Measurements from ENCODE around the gene IL2RA. TPM values are rescaled to one million over a fixed set of nuclear protein-coding genes. Genes with fewer than 3 reads are reported as not detected.

The IL2RA gene
- total and polyA plus RNA-seq, 9 donors = 0.07 to 5.2 (median 0.90) TPM; not detected in 2

DNA sequence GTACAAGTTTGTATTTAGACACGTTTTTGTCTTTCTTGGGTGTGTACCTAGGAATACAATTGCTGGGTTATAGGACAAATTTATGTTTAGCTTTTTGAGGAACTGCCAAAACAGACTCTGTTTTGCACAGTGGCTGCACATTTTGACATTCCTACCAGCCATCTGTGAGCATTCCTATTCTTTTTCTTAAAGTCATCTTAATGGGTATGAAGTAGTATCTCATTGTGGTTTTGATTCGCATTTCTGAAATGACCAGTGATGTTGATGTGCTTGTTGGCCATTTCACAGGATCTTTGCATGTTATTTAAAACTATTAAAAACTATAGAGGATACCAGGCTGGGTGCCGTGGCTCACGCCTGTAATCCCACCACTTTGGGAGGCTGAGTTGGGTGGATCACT, 52.2 kb downstream of the IL2RA start:
- no peaks in the 10 kb centered on the region for H3K27me3 ChIP-seq
- H3K9me3 ChIP-seq = no peaks in the 10 kb centered on the region
- intact Hi-C loops (cut with DNase I) = loop anchor here in 1 of 4 donors (10.0 kb wide), 1 partner anchor 55 kb away; no protein-coding TSS in a partner anchor
- no peak for TF ChIP-seq EP300 (IDR thresholded peaks at IDR 0.05)
- no peak for TF ChIP-seq CTCF (IDR thresholded peaks at IDR 0.05)
- no peak for TF ChIP-seq POLR2A (IDR thresholded peaks at IDR 0.05)
- no peak overlapping the region for H3K27ac ChIP-seq
- peaks cover 3% of the 10 kb centered on the region for H3K4me1 ChIP-seq (ENCODE audit: insufficient read depth)
- 83 to 92% (median 84%) methylated on average over 4 of the region's 4 CpGs for WGBS, 3 donors
- no peak for DNase-seq
- no peak overlapping the region for H3K4me3 ChIP-seq
- H3K36me3 ChIP-seq = no peaks in the 10 kb centered on the region

DNA sequence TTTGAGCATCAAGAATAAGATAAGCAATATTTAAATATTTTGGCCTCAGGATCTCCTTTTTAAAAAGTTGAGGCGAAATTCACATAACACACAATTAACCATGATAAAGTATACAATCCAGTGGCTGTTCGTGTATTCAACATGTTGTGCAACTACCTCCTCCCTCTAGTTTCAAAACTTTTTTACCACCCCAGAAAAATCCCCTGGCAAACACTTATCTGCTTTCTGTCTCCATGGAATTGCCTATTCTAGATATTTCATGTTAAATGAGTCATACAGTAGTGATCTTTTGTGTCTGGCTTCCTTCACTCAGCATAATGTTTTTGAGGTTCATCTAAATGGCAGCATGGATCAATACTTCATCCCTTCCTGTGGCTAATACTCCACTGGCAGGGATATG, 53.0 kb downstream of the IL2RA start:
- H3K27me3 ChIP-seq = no peaks in the 10 kb centered on the region
- no peak for DNase-seq
- H3K4me3 ChIP-seq = no peak overlapping the region
- H3K36me3 ChIP-seq = no peaks in the 10 kb centered on the region
- peaks cover 3% of the 10 kb centered on the region for H3K4me1 ChIP-seq (ENCODE audit: insufficient read depth)
- WGBS, 3 donors = 8 to 20% (median 20%) methylated on average over 2 of the region's 2 CpGs
- TF ChIP-seq CTCF (IDR thresholded peaks at IDR 0.05) = no peak
- no peak for TF ChIP-seq POLR2A (IDR thresholded peaks at IDR 0.05)
- TF ChIP-seq EP300 (IDR thresholded peaks at IDR 0.05) = no peak
- no peak overlapping the region for H3K27ac ChIP-seq
- intact Hi-C loops (cut with DNase I) = no loop called here
- H3K9me3 ChIP-seq = no peaks in the 10 kb centered on the region

DNA sequence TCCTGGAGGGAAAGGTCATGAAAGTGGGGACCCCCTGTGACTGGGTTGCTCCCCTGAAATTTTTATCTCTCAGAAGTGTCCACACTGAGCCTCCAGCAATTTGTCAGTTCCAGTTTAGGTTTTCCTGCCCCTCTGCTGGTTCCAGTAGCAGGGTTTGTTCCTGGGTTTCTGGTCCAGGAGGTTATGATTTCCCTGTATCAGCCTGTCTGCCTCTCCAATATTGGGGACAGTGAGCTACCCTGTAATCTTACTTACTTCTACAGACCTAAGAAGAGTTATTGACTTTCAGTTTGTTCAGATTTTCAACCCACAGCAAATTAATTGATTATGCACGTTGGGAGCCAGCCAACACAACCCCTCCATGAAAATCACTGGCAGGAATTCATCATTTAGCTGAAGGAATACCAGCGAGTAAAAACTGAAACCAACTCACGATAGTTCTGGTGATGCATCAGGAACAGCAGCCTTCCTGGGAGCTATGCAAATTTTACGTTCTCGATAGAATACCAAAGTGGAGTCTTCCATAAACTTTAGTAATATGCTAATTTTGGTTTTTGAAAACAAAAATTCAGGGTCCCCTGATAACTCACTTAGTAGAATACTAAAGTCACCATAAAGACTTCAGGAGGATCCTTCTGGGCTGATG, 53.5 kb downstream of the IL2RA start:
- H3K4me3 ChIP-seq = no peak overlapping the region
- H3K4me1 ChIP-seq (ENCODE audit: insufficient read depth) = peaks cover 3% of the 10 kb centered on the region
- no peak for TF ChIP-seq EP300 (IDR thresholded peaks at IDR 0.05)
- TF ChIP-seq POLR2A (IDR thresholded peaks at IDR 0.05) = no peak
- no peak for TF ChIP-seq CTCF (IDR thresholded peaks at IDR 0.05)

GRCh38 chr10:6006991-6007390, 55.2 kb downstream of the IL2RA start:
- Histone ChIP-seq H3K27me3 (no peaks in the 10 kb centered on the region), H3K27ac (no peak overlapping the region), H3K4me1 (ENCODE audit: insufficient read depth) (peaks cover 3% of the 10 kb centered on the region), H3K36me3 (no peaks in the 10 kb centered on the region), H3K4me3 (no peak overlapping the region), H3K9me3 (no peaks in the 10 kb centered on the region)
- 0 to 97% (median 94%) methylated on average over 1 of the region's 1 CpG for WGBS, 3 donors
- intact Hi-C loops (cut with DNase I) = no loop called here
- TF ChIP-seq CTCF (IDR thresholded peaks at IDR 0.05) = no peak
- TF ChIP-seq POLR2A (IDR thresholded peaks at IDR 0.05) = no peak
- no peak for TF ChIP-seq EP300 (IDR thresholded peaks at IDR 0.05)
- no peak for DNase-seq

More for the DNA sequence above, 53.5 kb downstream of the IL2RA start:
- H3K9me3 ChIP-seq = no peaks in the 10 kb centered on the region
- DNase-seq = no peak
- intact Hi-C loops (cut with DNase I) = no loop called here
- H3K36me3 ChIP-seq = no peaks in the 10 kb centered on the region
- no peak overlapping the region for H3K27ac ChIP-seq
- no peaks in the 10 kb centered on the region for H3K27me3 ChIP-seq
- WGBS, 3 donors = 43 to 45% (median 43%) methylated on average over 5 of the region's 5 CpGs
